MCF 10A (cell line): ENCODE data around the gene NUP43. TPM values are rescaled to one million over a fixed set of nuclear protein-coding genes. Genes with fewer than 3 reads are reported as not detected.

ENCODE experiments used
- BruUV-seq: library from RNA; stranded (reverse); fragments of 400-500 nt; replicated peaks from 2 replicates; lab custom pipeline; 2021; lab: Mats Ljungman, UMichigan
- CTCF ChIA-PET: fragments of 300-600 bp; sonication (Branson Sonifier 250); formaldehyde crosslinking; extraction: SDS; loops from one replicate; lab custom pipeline; 2021; ENCODE audit warnings: antibody characterized with exemption, inconsistent platforms; lab: Yijun Ruan, JAX
- POLR2A ChIA-PET: fragments of 300-600, 350-650 bp; sonication (Branson Sonifier 250); formaldehyde crosslinking; extraction: SDS; loops from one replicate; lab custom pipeline; 2020; ENCODE audit warnings: antibody characterized with exemption, inconsistent platforms; lab: Yijun Ruan, JAX
- DNase-seq: peaks from one replicate; pipeline ENCODE4 v3.0.0-alpha.2; 2018; ENCODE audit not compliant: unreplicated experiment
- H3K27ac Mint-ChIP-seq: one replicate; pipeline ENCODE4 v1.8.0; 2022; ENCODE audit warnings: mild to moderate bottlenecking, low read depth, mixed read lengths; ENCODE audit not compliant: unreplicated experiment
- H3K27me3 Mint-ChIP-seq: one replicate; pipeline ENCODE4 v1.8.0; 2022; ENCODE audit warnings: mixed read lengths; ENCODE audit not compliant: insufficient read depth, unreplicated experiment
- H3K36me3 Mint-ChIP-seq: one replicate; pipeline ENCODE4 v1.8.0; 2022; ENCODE audit warnings: mild to moderate bottlenecking, moderate library complexity, mixed read lengths; ENCODE audit not compliant: insufficient read depth, unreplicated experiment
- H3K4me1 Mint-ChIP-seq: one replicate; pipeline ENCODE4 v1.8.0; 2022; ENCODE audit warnings: mixed read lengths; ENCODE audit not compliant: insufficient read depth, unreplicated experiment
- H3K4me3 Mint-ChIP-seq: one replicate; pipeline ENCODE4 v1.8.0; 2022; ENCODE audit warnings: mild to moderate bottlenecking, moderate library complexity, mixed read lengths; ENCODE audit not compliant: unreplicated experiment
- H3K9me3 Mint-ChIP-seq: one replicate; pipeline ENCODE4 v1.8.0; 2022; ENCODE audit warnings: mixed read lengths; ENCODE audit not compliant: unreplicated experiment
- CTCF ChIP-seq: fragments of 200-600 bp; IDR thresholded peaks from one replicate; pipeline ENCODE4 v1.8.0; 2022; ENCODE audit warnings: antibody characterized with exemption, mild to moderate bottlenecking; ENCODE audit not compliant: unreplicated experiment
- intact Hi-C: fragments of 100-400 bp; cut with micrococcal nuclease; formaldehyde crosslinking; loops from 2 replicates; pipeline ENCODE4 v1.14.1; 2022
- total RNA-seq: library from RNA; stranded (reverse); gene quantifications from 2 replicates; pipeline ENCODE4 v1.2.3, GENCODE V29; 2022

Gene NUP43
- total RNA-seq, 1 experiment from 2014 or later = 50.5 TPM

- no peak for DNase-seq
- Mint-ChIP-seq H3K4me1 (peaks cover 5% of the 10 kb centered on the region), H3K4me3 (no peak overlapping the region), H3K27me3 (no peaks in the 10 kb centered on the region), H3K9me3 (no peaks in the 10 kb centered on the region), H3K27ac (no peak overlapping the region), H3K36me3 (peaks cover 50% of the 10 kb centered on the region)
- no peak for TF ChIP-seq CTCF
- intact Hi-C loops = no loop called here
- ChIA-PET CTCF (interaction anchor here (0.8 kb wide), 1 partner anchor 9 kb away, joined by 5 read pairs; no protein-coding TSS in a partner anchor), POLR2A (interaction anchor here (1.5 kb wide), 1 partner anchor 21 kb away, joined by 3 read pairs; no protein-coding TSS in a partner anchor)
- no TSS peak for BruUV-seq
Observed at GRCh38 chr6:149781715-149782114, 35.4 kb upstream of the NUP43 start.

- H3K36me3 Mint-ChIP-seq = peaks cover 72% of the 10 kb centered on the region
- intact Hi-C loops = no loop called here
- no peak overlapping the region for H3K27ac Mint-ChIP-seq
- ChIA-PET POLR2A (no interaction called here), CTCF (no interaction called here)
- no peak for TF ChIP-seq CTCF
- BruUV-seq = no TSS peak
- no peak overlapping the region for H3K4me3 Mint-ChIP-seq
- H3K27me3 Mint-ChIP-seq = no peaks in the 10 kb centered on the region
- DNase-seq = no peak
- peaks cover 5% of the 10 kb centered on the region for H3K4me1 Mint-ChIP-seq
- H3K9me3 Mint-ChIP-seq = no peaks in the 10 kb centered on the region
Observed at GRCh38 chr6:149779644-149779963, 33.3 kb upstream of the NUP43 start.

GRCh38 chr6:149777624-149778023, 31.3 kb upstream of the NUP43 start:
- POLR2A ChIA-PET = interaction anchor here (0.8 kb wide), 1 partner anchor 11 kb away, joined by 6 read pairs; no protein-coding TSS in a partner anchor
- no TSS peak for BruUV-seq
- CTCF ChIA-PET = no interaction called here
- H3K9me3 Mint-ChIP-seq = no peaks in the 10 kb centered on the region
- peaks cover 5% of the 10 kb centered on the region for H3K4me1 Mint-ChIP-seq
- no peak for TF ChIP-seq CTCF
- intact Hi-C loops = no loop called here
- no peaks in the 10 kb centered on the region for H3K27me3 Mint-ChIP-seq
- H3K27ac Mint-ChIP-seq = peak overlapping the region; percentile 51
- peaks cover 77% of the 10 kb centered on the region for H3K36me3 Mint-ChIP-seq
- no peak for DNase-seq
- H3K4me3 Mint-ChIP-seq = no peak overlapping the region

- DNase-seq = no peak
- H3K27me3 Mint-ChIP-seq = no peaks in the 10 kb centered on the region
- H3K36me3 Mint-ChIP-seq = peaks cover 82% of the 10 kb centered on the region
- no peak for TF ChIP-seq CTCF
- BruUV-seq = no TSS peak
- intact Hi-C loops = no loop called here
- ChIA-PET POLR2A (interaction anchor here (1.0 kb wide), 1 partner anchor 23 kb away, joined by 5 read pairs; no protein-coding TSS in a partner anchor), CTCF (interaction anchor here (0.6 to 1.0 kb wide), 4 partner anchors 11 to 225 kb away, joined by 3 to 4 read pairs (median 3); no protein-coding TSS in a partner anchor)
- H3K4me3 Mint-ChIP-seq = no peak overlapping the region
- no peaks in the 10 kb centered on the region for H3K9me3 Mint-ChIP-seq
- H3K4me1 Mint-ChIP-seq = peaks cover 11% of the 10 kb centered on the region
- H3K27ac Mint-ChIP-seq = no peak overlapping the region
Observed at GRCh38 chr6:149771925-149772324, 25.6 kb upstream of the NUP43 start.
